ENCODE results near the gene SAMD10. TPM values are rescaled to one million over a fixed set of nuclear protein-coding genes. Genes with fewer than 3 reads are reported as not detected.
"Not testable (repeated sequence)": the region's sequence is repeated elsewhere in the genome, so short reads cannot be mapped to it uniquely, and the experiment has no call there.

The SAMD10 gene
- total RNA-seq, 1 experiment from 2014 or later = not detected

DNA sequence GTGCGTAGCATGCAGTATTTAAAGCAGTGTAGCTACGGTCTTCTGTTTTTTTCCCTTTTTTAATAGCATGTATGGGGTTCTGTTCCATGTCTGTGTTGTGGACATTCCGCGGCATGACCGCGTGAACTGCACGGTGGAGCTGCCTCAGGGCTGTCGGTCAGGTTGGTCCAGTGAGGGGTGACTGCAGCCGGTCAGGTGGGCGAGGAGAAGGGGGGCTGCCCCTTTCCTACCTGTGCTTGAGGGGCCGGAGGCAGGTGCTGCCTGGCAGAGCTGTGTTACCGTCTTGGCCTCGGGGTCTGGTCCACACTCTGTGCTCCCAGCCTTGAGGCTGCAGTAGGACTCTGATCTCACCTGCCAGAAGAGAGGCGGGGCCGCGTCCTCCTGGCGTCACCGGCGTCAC lies 47.7 kb downstream of the SAMD10 start:
- no peak for DNase-seq (ENCODE audit: low spot score)
- in situ Hi-C loops (cut with HindIII; ENCODE audit: low sequenced_read_pairs) = no loop called here

DNA sequence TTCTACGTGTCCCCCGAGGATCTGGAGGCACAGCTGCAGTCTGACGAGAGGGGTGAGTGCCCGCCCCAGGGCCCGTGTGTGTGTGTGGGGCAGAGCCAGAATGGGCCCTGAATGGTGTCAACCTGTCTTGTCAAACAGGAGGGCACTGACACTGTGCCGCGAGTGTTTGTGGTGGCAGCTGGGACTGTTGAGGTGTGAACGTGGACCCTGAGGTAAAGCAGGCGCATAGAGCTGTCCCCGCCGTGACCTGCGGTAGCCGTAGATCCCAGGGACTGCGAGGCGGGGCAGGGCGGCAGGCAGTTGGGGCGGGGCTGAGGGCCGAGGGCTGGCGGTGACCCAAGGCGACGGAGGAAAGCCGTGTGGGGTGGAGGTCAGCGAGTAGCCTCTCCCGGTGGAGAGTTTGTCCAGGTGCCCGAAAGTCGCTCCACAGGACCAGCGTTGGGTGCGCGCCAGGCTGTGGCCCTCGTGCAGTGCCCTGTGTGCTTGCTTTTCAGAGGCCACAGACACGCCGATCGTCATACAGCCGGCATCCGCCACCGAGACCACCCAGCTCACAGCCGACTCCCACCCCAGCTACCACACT lies 48.4 kb downstream of the SAMD10 start:
- DNase-seq (ENCODE audit: low spot score) = no peak
- in situ Hi-C loops (cut with HindIII; ENCODE audit: low sequenced_read_pairs) = no loop called here

DNA sequence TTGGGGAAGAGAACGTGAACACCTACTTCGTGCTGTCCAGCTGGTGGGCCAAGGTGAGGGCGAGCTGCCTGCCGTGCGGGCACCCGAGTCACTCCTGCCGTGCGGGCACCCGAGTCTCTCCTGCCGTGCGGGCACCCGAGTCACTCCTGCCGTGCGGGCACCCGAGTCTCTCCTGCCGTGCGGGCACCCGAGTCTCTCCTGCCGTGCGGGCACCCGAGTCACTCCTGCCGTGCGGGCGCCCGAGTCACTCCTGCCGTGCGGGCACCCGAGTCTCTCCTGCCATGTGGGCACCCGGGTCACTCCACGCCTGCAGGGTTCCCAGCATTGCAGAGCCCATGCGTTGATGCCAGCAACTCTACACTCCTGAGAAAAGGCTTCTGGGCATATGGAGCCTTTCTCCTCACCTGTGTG lies 50.0 kb downstream of the SAMD10 start:
- in situ Hi-C loops (cut with HindIII; ENCODE audit: low sequenced_read_pairs); DNase-seq (ENCODE audit: low spot score): not testable (repeated sequence)

- DNase-seq (ENCODE audit: low spot score) = no peak
- in situ Hi-C loops (cut with HindIII; ENCODE audit: low sequenced_read_pairs) = no loop called here
Measured at GRCh38 chr20:63929071-63929470, 50.4 kb downstream of the SAMD10 start.

- DNase-seq (ENCODE audit: low spot score) = no peak
- in situ Hi-C loops (cut with HindIII; ENCODE audit: low sequenced_read_pairs) = no loop called here
Measured at GRCh38 chr20:63926298-63926697, 53.1 kb downstream of the SAMD10 start.

DNA sequence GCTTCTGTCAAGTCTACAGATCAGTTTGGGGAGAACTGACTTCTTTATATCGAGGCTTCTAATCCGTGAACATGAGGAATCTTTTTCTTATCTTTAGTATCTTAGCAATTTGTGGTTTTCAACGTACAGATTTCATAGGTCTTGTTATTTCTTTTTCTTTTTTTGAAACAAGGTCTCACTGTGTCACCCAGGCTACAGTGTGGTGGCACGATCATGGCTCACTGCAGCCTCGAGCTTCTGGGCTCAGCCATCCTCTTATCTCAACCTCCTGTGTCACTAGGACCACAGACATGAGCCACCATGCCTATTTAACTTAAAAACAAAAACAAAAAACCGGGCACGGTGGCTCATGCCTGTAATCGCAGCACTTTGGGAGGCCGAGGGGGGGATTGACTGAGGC lies 55.2 kb downstream of the SAMD10 start:
- DNase-seq (ENCODE audit: low spot score) = no peak
- in situ Hi-C loops (cut with HindIII; ENCODE audit: low sequenced_read_pairs) = no loop called here

Other genes starting within 250 kb of the SAMD10 start
- gene LIME1, start 243.0 kb downstream of the SAMD10 start, total RNA-seq (2014; rRNA removed; shearing (Covaris generic)) = 12.6 and 15.1 TPM in 2 replicates
- gene SLC2A4RG, start 239.9 kb downstream of the SAMD10 start, total RNA-seq (2014; rRNA removed; shearing (Covaris generic)) = 71.8 and 118 TPM in 2 replicates
- gene ZBTB46, start 148.4 kb downstream of the SAMD10 start, total RNA-seq (2014; rRNA removed; shearing (Covaris generic)) = 39.7 and 42.5 TPM in 2 replicates
- 0.74 TPM in 1 of 2 replicates, not detected in the other for gene ABHD16B, start 118.1 kb downstream of the SAMD10 start, total RNA-seq (2014; rRNA removed; shearing (Covaris generic))
- gene TPD52L2, start 114.4 kb downstream of the SAMD10 start, total RNA-seq (2014; rRNA removed; shearing (Covaris generic)) = 129 and 141 TPM in 2 replicates
- 38.6 and 43.6 TPM in 2 replicates for gene DNAJC5, start 84.5 kb downstream of the SAMD10 start, total RNA-seq (2014; rRNA removed; shearing (Covaris generic))
- 19.9 and 20.1 TPM in 2 replicates for gene UCKL1, start 23.2 kb downstream of the SAMD10 start, total RNA-seq (2014; rRNA removed; shearing (Covaris generic))
- 5.5 and 5.9 TPM in 2 replicates for gene ZNF512B, start 9.7 kb downstream of the SAMD10 start, total RNA-seq (2014; rRNA removed; shearing (Covaris generic))
- gene PRPF6, start 1.5 kb upstream of the SAMD10 start, total RNA-seq (2014; rRNA removed; shearing (Covaris generic)) = 91.4 and 111 TPM in 2 replicates
- 0.81 and 1.8 TPM in 2 replicates for gene C20orf204, start 56.5 kb upstream of the SAMD10 start, total RNA-seq (2014; rRNA removed; shearing (Covaris generic))
- 1.2 TPM in 1 of 2 replicates, not detected in the other for gene SOX18, start 70.0 kb upstream of the SAMD10 start, total RNA-seq (2014; rRNA removed; shearing (Covaris generic))
- 29.2 and 44.0 TPM in 2 replicates for gene TCEA2, start 83.6 kb upstream of the SAMD10 start, total RNA-seq (2014; rRNA removed; shearing (Covaris generic))
- gene RGS19, start 99.9 kb upstream of the SAMD10 start, total RNA-seq (2014; rRNA removed; shearing (Covaris generic)) = 32.9 and 33.4 TPM in 2 replicates
- 4.2 and 5.0 TPM in 2 replicates for gene OPRL1, start 100.4 kb upstream of the SAMD10 start, total RNA-seq (2014; rRNA removed; shearing (Covaris generic))
- gene LKAAEAR1, start 104.8 kb upstream of the SAMD10 start, total RNA-seq (2014; rRNA removed; shearing (Covaris generic)) = not detected in 2 replicates
- gene NPBWR2, start 127.9 kb upstream of the SAMD10 start, total RNA-seq (2014; rRNA removed; shearing (Covaris generic)) = not detected in 2 replicates
- 0.12 and 0.20 TPM in 2 replicates for gene MYT1, start 184.8 kb upstream of the SAMD10 start, total RNA-seq (2014; rRNA removed; shearing (Covaris generic))